NCI-H1092 (cell line): Measurements from ENCODE around the gene TM6SF1.
"Not testable (repeated sequence)": the region's sequence is repeated elsewhere in the genome, so short reads cannot be mapped to it uniquely, and the experiment has no call there.

Experiments used
- DNase-seq: peaks from one replicate; lab custom pipeline; 2025; lab: John Stamatoyannopoulos, UW

Gene TM6SF1

GRCh38 chr15:83088876-83089275, 18.6 kb upstream of the TM6SF1 start:
- no peak for DNase-seq

GRCh38 chr15:83090465-83090864, 17.0 kb upstream of the TM6SF1 start:
- no peak for DNase-seq

- not testable (repeated sequence) for DNase-seq
Observed at GRCh38 chr15:83091965-83092308, 15.5 kb upstream of the TM6SF1 start.

- DNase-seq, result no peak
Observed at GRCh38 chr15:83092309-83092976, 15.0 kb upstream of the TM6SF1 start.

GRCh38 chr15:83094583-83094982, 12.9 kb upstream of the TM6SF1 start:
- DNase-seq, result no peak

GRCh38 chr15:83098079-83098478, 9.4 kb upstream of the TM6SF1 start:
- DNase-seq, result no peak

- no peak for DNase-seq
Observed at GRCh38 chr15:83099290-83099689, 8.2 kb upstream of the TM6SF1 start.

- no peak for DNase-seq
Observed at GRCh38 chr15:83100097-83100646, 7.3 kb upstream of the TM6SF1 start.

GRCh38 chr15:83102346-83102745, 5.1 kb upstream of the TM6SF1 start:
- no peak for DNase-seq

GRCh38 chr15:83104141-83104540, 3.3 kb upstream of the TM6SF1 start:
- DNase-seq, result no peak

- DNase-seq, result no peak
Observed at GRCh38 chr15:83105440-83105839, 2.0 kb upstream of the TM6SF1 start.

GRCh38 chr15:83107841-83108181, 366 bp downstream of the TM6SF1 start:
- no peak for DNase-seq

- no peak for DNase-seq
Observed at GRCh38 chr15:83108266-83109219, 1.1 kb downstream of the TM6SF1 start.

- DNase-seq, result no peak
Observed at GRCh38 chr15:83109532-83109931, 2.1 kb downstream of the TM6SF1 start.

GRCh38 chr15:83110381-83110780, 2.9 kb downstream of the TM6SF1 start:
- no peak for DNase-seq

- no peak for DNase-seq
Observed at GRCh38 chr15:83111149-83111548, 3.7 kb downstream of the TM6SF1 start.

- DNase-seq, result no peak
Observed at GRCh38 chr15:83112233-83112955, 4.9 kb downstream of the TM6SF1 start.

- no peak for DNase-seq
Observed at GRCh38 chr15:83112956-83113299, 5.5 kb downstream of the TM6SF1 start.

GRCh38 chr15:83113881-83114674, 6.6 kb downstream of the TM6SF1 start:
- DNase-seq, result no peak

- DNase-seq, result no peak
Observed at GRCh38 chr15:83114856-83115255, 7.4 kb downstream of the TM6SF1 start.

GRCh38 chr15:83115410-83115809, 8.0 kb downstream of the TM6SF1 start:
- DNase-seq, result no peak
